Skeletal muscle tissue (tissue), 4 donors: ENCODE data around the gene RNU6-7. TPM values are rescaled to one million over a fixed set of nuclear protein-coding genes. Genes with fewer than 3 reads are reported as not detected.
A peak's percentile ranks its signal among the peaks of the same experiment; 100 is the strongest.

Source experiments
- H3K27ac ChIP-seq: one replicate; pipeline ENCODE4 v1.7.0; 2013; ENCODE audit warnings: mild to moderate bottlenecking, low read depth, low read length, inconsistent platforms
- H3K27me3 ChIP-seq, 3 donors: one replicate each; pipeline ENCODE4 v1.7.0; 2013; ENCODE audit warnings: low read length in 3 of 3; ENCODE audit not compliant: control insufficient read depth in 3 of 3, insufficient read depth in 3 of 3
- H3K36me3 ChIP-seq, 3 donors: one replicate each; pipeline ENCODE4 v1.7.0; 2013; ENCODE audit warnings: low read length in 3 of 3; ENCODE audit not compliant: control insufficient read depth in 3 of 3, insufficient read depth in 3 of 3
- H3K4me1 ChIP-seq, 3 donors: one replicate each; pipeline ENCODE4 v1.7.0; 2013; ENCODE audit warnings: low read length in 3 of 3, mild to moderate bottlenecking in 3 of 3; ENCODE audit not compliant: control insufficient read depth in 3 of 3, insufficient read depth in 3 of 3
- H3K4me3 ChIP-seq, 3 donors: one replicate each; pipeline ENCODE4 v1.7.0; 2013; ENCODE audit warnings: low read length in 3 of 3
- H3K9ac ChIP-seq, 3 donors: one replicate each; pipeline ENCODE4 v1.7.0; 2013; ENCODE audit warnings: low read length in 3 of 3, mild to moderate bottlenecking in 3 of 3, moderate library complexity in 2 of 3, low read depth in 1 of 3
- H3K9me3 ChIP-seq, 3 donors: one replicate each; pipeline ENCODE4 v1.7.0; 2013; ENCODE audit warnings: low read length in 3 of 3; ENCODE audit not compliant: control insufficient read depth in 3 of 3
- total RNA-seq: library from RNA; depleted of rRNA; stranded (reverse); fragments of >200 nt; gene quantifications from one replicate; pipeline ENCODE4 v1.2.3, GENCODE V29; 2014
- donor health status: Osteomylitis.

The RNU6-7 gene
- total RNA-seq, 1 donor from 2014 or later, result not detected

GRCh38 chr14:32225378-32225920 lies 23.6 kb downstream of the RNU6-7 start:
- no peak overlapping the region for H3K4me3 ChIP-seq
- no peaks in the 10 kb centered on the region for H3K36me3 ChIP-seq
- H3K4me1 ChIP-seq, result peaks cover 0 to 16% (median 10%) of the 10 kb centered on the region in 3 donors
- H3K9ac ChIP-seq, result peak overlapping the region in 1 of 3 donors; percentile 17
- peak overlapping the region; percentile 46 for H3K27ac ChIP-seq
- no peaks in the 10 kb centered on the region for H3K9me3 ChIP-seq
- no peaks in the 10 kb centered on the region for H3K27me3 ChIP-seq

DNA sequence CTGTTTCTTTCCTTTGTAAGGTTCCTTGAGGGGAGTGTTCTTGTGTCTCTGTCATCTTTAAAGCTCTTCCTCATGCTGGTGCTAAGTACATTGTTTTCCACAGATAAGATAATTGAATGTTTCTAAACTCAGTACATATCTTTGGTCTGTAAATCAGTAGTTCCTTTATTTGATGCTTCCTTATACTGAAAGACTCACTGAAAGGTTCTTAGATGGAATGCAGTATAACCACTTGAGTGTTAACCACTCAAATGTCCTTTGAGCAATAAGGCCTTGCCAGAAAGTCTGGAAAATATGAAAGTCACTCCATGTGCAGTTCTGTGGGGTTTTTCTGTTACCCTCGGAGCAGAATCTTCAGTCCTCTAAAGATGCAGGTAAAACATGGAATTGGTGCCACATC lies 24.2 kb downstream of the RNU6-7 start:
- Histone ChIP-seq H3K4me1 (peaks cover 0 to 22% (median 12%) of the 10 kb centered on the region in 3 donors), H3K9me3 (no peaks in the 10 kb centered on the region), H3K27me3 (no peaks in the 10 kb centered on the region), H3K27ac (no peak overlapping the region), H3K4me3 (no peak overlapping the region), H3K36me3 (no peaks in the 10 kb centered on the region), H3K9ac (no peak overlapping the region)

- peak overlapping the region; percentile 15 for H3K27ac ChIP-seq
- no peak overlapping the region for H3K9ac ChIP-seq
- no peak overlapping the region for H3K4me3 ChIP-seq
- H3K4me1 ChIP-seq, result peaks cover 0 to 21% (median 7%) of the 10 kb centered on the region in 3 donors
- no peaks in the 10 kb centered on the region for H3K36me3 ChIP-seq
- no peaks in the 10 kb centered on the region for H3K27me3 ChIP-seq
- no peaks in the 10 kb centered on the region for H3K9me3 ChIP-seq
Measured at GRCh38 chr14:32230181-32230580, 28.3 kb downstream of the RNU6-7 start.

- peaks cover 0 to 17% (median 7%) of the 10 kb centered on the region in 3 donors for H3K4me1 ChIP-seq
- H3K4me3 ChIP-seq, result no peak overlapping the region
- no peaks in the 10 kb centered on the region for H3K36me3 ChIP-seq
- H3K27me3 ChIP-seq, result no peaks in the 10 kb centered on the region
- peak overlapping the region; percentile 15 for H3K27ac ChIP-seq
- H3K9me3 ChIP-seq, result no peaks in the 10 kb centered on the region
- no peak overlapping the region for H3K9ac ChIP-seq
Measured at GRCh38 chr14:32230695-32231280, 28.9 kb downstream of the RNU6-7 start.

DNA sequence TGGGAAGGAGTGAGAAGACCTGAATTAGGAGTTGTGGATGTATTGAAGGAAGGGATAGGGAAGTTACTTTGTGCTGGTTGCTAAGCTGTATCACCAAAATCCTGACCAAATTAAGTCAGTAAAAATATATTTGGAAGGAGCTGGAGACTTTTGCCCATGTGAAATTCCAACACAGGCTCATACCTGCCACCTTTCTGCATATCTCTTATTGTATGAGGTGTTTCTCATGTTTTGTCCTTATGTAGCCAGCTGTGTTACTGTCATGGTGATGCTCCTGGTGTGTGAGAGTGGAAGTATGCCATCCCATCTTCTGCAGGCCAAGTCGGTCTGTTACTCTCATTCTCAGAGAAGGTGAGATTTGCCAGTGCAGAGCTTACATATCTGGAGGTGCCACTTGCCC lies 30.6 kb downstream of the RNU6-7 start:
- Histone ChIP-seq H3K9ac (no peak overlapping the region), H3K27ac (no peak overlapping the region), H3K36me3 (no peaks in the 10 kb centered on the region), H3K27me3 (no peaks in the 10 kb centered on the region), H3K4me1 (peaks cover 0 to 17% (median 7%) of the 10 kb centered on the region in 3 donors), H3K9me3 (no peaks in the 10 kb centered on the region), H3K4me3 (no peak overlapping the region)

DNA sequence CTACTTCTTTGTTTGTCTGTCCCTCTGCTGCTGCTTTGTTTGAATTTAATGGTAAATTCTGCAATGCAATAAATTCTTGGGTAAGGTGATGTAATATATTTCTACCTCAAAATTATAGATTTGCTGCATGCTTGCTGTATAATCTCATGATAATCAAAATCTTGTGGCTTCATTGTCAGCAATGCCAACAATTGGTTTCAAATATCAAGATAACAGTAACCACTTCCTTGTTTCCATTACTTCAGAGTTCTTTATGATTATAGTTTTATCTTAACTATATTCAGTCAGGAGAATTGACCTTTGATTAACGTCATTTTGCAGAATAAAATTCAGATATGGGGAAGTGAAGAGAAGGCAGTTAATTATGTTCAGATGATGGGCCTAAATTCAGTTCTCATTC lies 31.4 kb downstream of the RNU6-7 start:
- no peaks in the 10 kb centered on the region for H3K36me3 ChIP-seq
- no peak overlapping the region for H3K4me3 ChIP-seq
- no peaks in the 10 kb centered on the region for H3K9me3 ChIP-seq
- no peak overlapping the region for H3K27ac ChIP-seq
- H3K9ac ChIP-seq, result no peak overlapping the region
- peaks cover 0 to 17% (median 7%) of the 10 kb centered on the region in 3 donors for H3K4me1 ChIP-seq
- H3K27me3 ChIP-seq, result no peaks in the 10 kb centered on the region

GRCh38 chr14:32244404-32244803 lies 42.6 kb downstream of the RNU6-7 start:
- H3K27ac ChIP-seq, result no peak overlapping the region
- no peak overlapping the region for H3K9ac ChIP-seq
- no peak overlapping the region for H3K4me3 ChIP-seq
- no peaks in the 10 kb centered on the region for H3K9me3 ChIP-seq
- no peaks in the 10 kb centered on the region for H3K27me3 ChIP-seq
- H3K36me3 ChIP-seq, result no peaks in the 10 kb centered on the region
- H3K4me1 ChIP-seq, result no peaks in the 10 kb centered on the region

GRCh38 chr14:32246751-32247150 lies 44.9 kb downstream of the RNU6-7 start:
- Histone ChIP-seq H3K36me3 (no peaks in the 10 kb centered on the region), H3K9me3 (no peaks in the 10 kb centered on the region), H3K4me3 (no peak overlapping the region)

GRCh38 chr14:32249371-32249770 lies 47.5 kb downstream of the RNU6-7 start:
- H3K4me3 ChIP-seq, result no peak overlapping the region
- H3K9me3 ChIP-seq, result no peaks in the 10 kb centered on the region
- no peak overlapping the region for H3K27ac ChIP-seq
- H3K36me3 ChIP-seq, result no peaks in the 10 kb centered on the region
- H3K9ac ChIP-seq, result no peak overlapping the region
- H3K27me3 ChIP-seq, result no peaks in the 10 kb centered on the region
- peaks cover 0 to 16% (median 8%) of the 10 kb centered on the region in 3 donors for H3K4me1 ChIP-seq

More at GRCh38 chr14:32246751-32247150, 44.9 kb downstream of the RNU6-7 start:
- Histone ChIP-seq H3K9ac (no peak overlapping the region), H3K27me3 (no peaks in the 10 kb centered on the region), H3K27ac (no peak overlapping the region), H3K4me1 (peaks cover 0 to 13% (median 5%) of the 10 kb centered on the region in 3 donors)

DNA sequence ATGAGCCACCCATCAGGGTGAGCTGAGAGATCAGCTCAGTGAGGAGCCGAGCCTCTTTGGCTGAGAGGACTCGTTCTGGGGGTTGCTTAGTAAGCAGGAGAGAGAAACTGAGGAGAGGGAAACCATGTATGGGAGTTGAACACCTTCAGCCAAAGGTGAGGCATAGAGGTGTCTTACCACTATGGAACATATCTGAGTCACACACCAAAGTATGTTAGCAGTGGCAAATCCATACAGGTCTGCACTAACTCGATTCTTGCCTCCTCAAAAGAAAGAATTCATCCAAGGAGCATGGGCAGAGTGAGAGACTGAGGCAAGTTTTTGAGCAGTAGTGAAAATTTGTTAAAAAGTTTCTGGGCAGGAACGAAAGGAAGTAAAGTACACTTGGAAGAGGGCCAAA lies 47.9 kb downstream of the RNU6-7 start:
- no peaks in the 10 kb centered on the region for H3K36me3 ChIP-seq
- no peak overlapping the region for H3K9ac ChIP-seq
- no peak overlapping the region for H3K4me3 ChIP-seq
- H3K27me3 ChIP-seq, result no peaks in the 10 kb centered on the region
- H3K9me3 ChIP-seq, result no peaks in the 10 kb centered on the region
- H3K4me1 ChIP-seq, result peaks cover 0 to 16% (median 8%) of the 10 kb centered on the region in 3 donors
- H3K27ac ChIP-seq, result no peak overlapping the region
